Parathyroid adenoma (tissue), 2 donors: ENCODE measurements around the gene TRIM47.

ENCODE experiments used
- H2AFZ ChIP-seq: fragments of 300-600 bp; sonication (generic); one replicate; pipeline ENCODE4 v1.7.0; 2017; ENCODE audit warnings: antibody characterized with exemption, mild to moderate bottlenecking
- H3K27ac ChIP-seq: fragments of 300-600 bp; sonication (generic); one replicate; pipeline ENCODE4 v1.7.0; 2017
- H3K27me3 ChIP-seq: fragments of 300-600 bp; sonication (generic); one replicate; pipeline ENCODE4 v1.7.0; 2017; ENCODE audit warnings: low read length; ENCODE audit not compliant: control insufficient read depth, insufficient read depth
- H3K36me3 ChIP-seq: fragments of 300-600 bp; sonication (generic); one replicate; pipeline ENCODE4 v1.7.0; 2017; ENCODE audit warnings: low read length; ENCODE audit not compliant: control insufficient read depth, insufficient read depth
- H3K4me1 ChIP-seq: fragments of 300-600 bp; sonication (generic); one replicate; pipeline ENCODE4 v1.7.0; 2017; ENCODE audit warnings: control low read depth
- H3K4me2 ChIP-seq: fragments of 300-600 bp; sonication (generic); one replicate; pipeline ENCODE4 v1.7.0; 2017; ENCODE audit warnings: low read length
- H3K4me3 ChIP-seq: fragments of 300-600 bp; sonication (generic); one replicate; pipeline ENCODE4 v1.7.0; 2017; ENCODE audit warnings: low read depth, low read length
- H3K79me2 ChIP-seq: fragments of 300-600 bp; sonication (generic); one replicate; pipeline ENCODE4 v1.7.0; 2017; ENCODE audit warnings: control low read depth
- H3K9ac ChIP-seq: fragments of 300-600 bp; sonication (generic); one replicate; pipeline ENCODE4 v1.7.0; 2017; ENCODE audit warnings: mild to moderate bottlenecking
- H3K9me3 ChIP-seq: fragments of 300-600 bp; sonication (generic); one replicate; pipeline ENCODE4 v1.7.0; 2017; ENCODE audit warnings: low read length; ENCODE audit not compliant: control insufficient read depth
- TF ChIP-seq, protein P1 (sequence below): fragments of 300-600 bp; sonication (generic); IDR thresholded peaks from one replicate; pipeline ENCODE4 v1.7.0; 2017; ENCODE audit warnings: antibody characterized with exemption, mild to moderate bottlenecking
- donor health status: primary hyperparathyroidism.

TRIM47 gene

GRCh38 chr17:75878174-75878998 is at the start of gene TRIM47:
Gene TRIM47, minus strand, starts transcription at chr17:75878581. Its CDS starts 33 bp downstream, at chr17:75878548.
- Histone ChIP-seq H3K9ac (no peak within 1 kb of the TSS), H3K4me2 (peak within 1 kb of the TSS; percentile 77), H2AFZ (peak within 1 kb of the TSS; percentile 84), H3K27me3 (no peaks in the 10 kb centered on the region), H3K79me2 (no peaks in the 10 kb centered on the region), H3K36me3 (no peaks in the 10 kb centered on the region), H3K9me3 (no peaks in the 10 kb centered on the region), H3K4me3 (peak within 1 kb of the TSS; percentile 89), H3K4me1 (peaks cover 7% of the 10 kb centered on the region), H3K27ac (peak within 1 kb of the TSS; percentile 87)
- TF ChIP-seq, protein P1, sequence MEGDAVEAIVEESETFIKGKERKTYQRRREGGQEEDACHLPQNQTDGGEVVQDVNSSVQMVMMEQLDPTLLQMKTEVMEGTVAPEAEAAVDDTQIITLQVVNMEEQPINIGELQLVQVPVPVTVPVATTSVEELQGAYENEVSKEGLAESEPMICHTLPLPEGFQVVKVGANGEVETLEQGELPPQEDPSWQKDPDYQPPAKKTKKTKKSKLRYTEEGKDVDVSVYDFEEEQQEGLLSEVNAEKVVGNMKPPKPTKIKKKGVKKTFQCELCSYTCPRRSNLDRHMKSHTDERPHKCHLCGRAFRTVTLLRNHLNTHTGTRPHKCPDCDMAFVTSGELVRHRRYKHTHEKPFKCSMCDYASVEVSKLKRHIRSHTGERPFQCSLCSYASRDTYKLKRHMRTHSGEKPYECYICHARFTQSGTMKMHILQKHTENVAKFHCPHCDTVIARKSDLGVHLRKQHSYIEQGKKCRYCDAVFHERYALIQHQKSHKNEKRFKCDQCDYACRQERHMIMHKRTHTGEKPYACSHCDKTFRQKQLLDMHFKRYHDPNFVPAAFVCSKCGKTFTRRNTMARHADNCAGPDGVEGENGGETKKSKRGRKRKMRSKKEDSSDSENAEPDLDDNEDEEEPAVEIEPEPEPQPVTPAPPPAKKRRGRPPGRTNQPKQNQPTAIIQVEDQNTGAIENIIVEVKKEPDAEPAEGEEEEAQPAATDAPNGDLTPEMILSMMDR, result no peak

DNA sequence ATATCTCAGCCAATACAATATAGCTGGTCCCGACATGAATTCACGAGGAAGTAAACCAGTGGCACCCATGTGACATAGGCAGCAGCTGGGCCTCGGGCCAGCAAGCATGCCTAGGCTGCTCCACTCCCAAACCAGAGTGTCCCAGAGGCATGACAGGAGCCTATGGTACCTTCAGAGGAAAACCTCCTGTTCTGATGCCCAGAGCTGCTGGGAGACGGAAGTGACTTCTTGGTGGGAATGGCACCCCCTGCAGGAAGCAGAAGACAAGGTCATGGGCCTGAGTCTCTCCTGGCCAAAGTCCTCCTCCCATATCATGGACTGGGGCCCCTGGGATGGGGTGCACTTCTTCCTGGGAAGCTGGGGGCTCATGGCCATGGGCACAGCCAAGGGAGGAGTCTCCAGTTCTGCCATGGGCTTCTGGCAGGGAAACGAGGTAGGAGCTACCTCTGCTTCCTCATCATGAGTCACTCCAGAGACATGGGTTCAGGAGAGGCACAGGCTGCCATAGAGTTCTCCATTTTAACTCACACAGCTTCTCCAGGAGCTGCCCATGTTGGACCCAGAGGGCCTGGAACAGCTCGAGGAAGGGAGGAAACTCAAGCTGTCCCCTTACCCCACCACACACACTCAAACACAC is 49.0 kb upstream of the TRIM47 start:
- TF ChIP-seq, protein P1, result no peak
- Histone ChIP-seq H2AFZ (no peak overlapping the region), H3K4me3 (no peak overlapping the region), H3K27me3 (no peaks in the 10 kb centered on the region), H3K27ac (no peak overlapping the region), H3K4me2 (no peak overlapping the region), H3K4me1 (no peaks in the 10 kb centered on the region), H3K79me2 (no peaks in the 10 kb centered on the region), H3K9ac (no peak overlapping the region), H3K36me3 (no peaks in the 10 kb centered on the region), H3K9me3 (no peaks in the 10 kb centered on the region)

GRCh38 chr17:75926456-75926855 is 48.1 kb upstream of the TRIM47 start:
- no peak overlapping the region for H3K9ac ChIP-seq
- H3K9me3 ChIP-seq, result no peaks in the 10 kb centered on the region
- no peak overlapping the region for H2AFZ ChIP-seq
- no peak overlapping the region for H3K27ac ChIP-seq
- TF ChIP-seq, protein P1, result no peak
- H3K4me2 ChIP-seq, result no peak overlapping the region
- no peaks in the 10 kb centered on the region for H3K36me3 ChIP-seq
- H3K4me1 ChIP-seq, result no peaks in the 10 kb centered on the region
- H3K4me3 ChIP-seq, result no peak overlapping the region
- no peaks in the 10 kb centered on the region for H3K79me2 ChIP-seq
- no peaks in the 10 kb centered on the region for H3K27me3 ChIP-seq

- H3K27ac ChIP-seq, result no peak overlapping the region
- H3K4me1 ChIP-seq, result no peaks in the 10 kb centered on the region
- no peaks in the 10 kb centered on the region for H3K79me2 ChIP-seq
- no peak overlapping the region for H3K4me2 ChIP-seq
- H3K4me3 ChIP-seq, result no peak overlapping the region
- H3K27me3 ChIP-seq, result no peaks in the 10 kb centered on the region
- no peak overlapping the region for H3K9ac ChIP-seq
- no peak overlapping the region for H2AFZ ChIP-seq
- no peaks in the 10 kb centered on the region for H3K9me3 ChIP-seq
- TF ChIP-seq, protein P1, result no peak
- H3K36me3 ChIP-seq, result no peaks in the 10 kb centered on the region
Observed at GRCh38 chr17:75925912-75926311, 47.5 kb upstream of the TRIM47 start.
